Suprapubic skin (tissue), 4 donors: Measurements from ENCODE around the gene MCF2L2.

ENCODE experiments used
- CTCF ChIP-seq, 2 donors: fragments of 200-600 bp in 1 of 2; fragments of 450-650 bp in 1 of 2; sonication (generic) in 1 of 2; IDR thresholded peaks; one replicate each; pipeline ENCODE4 v1.5.1; 2016 to 2019; ENCODE audit warnings: antibody characterized with exemption in 2 of 2, mild to moderate bottlenecking in 1 of 2, moderate library complexity in 1 of 2
- EP300 ChIP-seq: sonication (generic); formaldehyde crosslinking; IDR thresholded peaks from one replicate; pipeline ENCODE4 v1.6.1; 2017; ENCODE audit warnings: antibody characterized with exemption
- POLR2A ChIP-seq, 2 donors: fragments of 450-650 bp; IDR thresholded peaks; one replicate each; pipeline ENCODE4 v1.6.1; 2017; ENCODE audit warnings: antibody characterized with exemption in 2 of 2, mild to moderate bottlenecking in 2 of 2, moderate library complexity in 2 of 2
- POLR2AphosphoS5 ChIP-seq, 3 donors: sonication (generic); formaldehyde crosslinking; IDR thresholded peaks; one replicate each; pipeline ENCODE4 v1.6.1; 2017; ENCODE audit warnings: antibody characterized with exemption in 3 of 3

- TF ChIP-seq POLR2AphosphoS5 (IDR thresholded peaks at IDR 0.05) (no peak), CTCF (IDR thresholded peaks at IDR 0.05) (no peak), EP300 (no peak), POLR2A (IDR thresholded peaks at IDR 0.05) (no peak)
These were observed 6.1 kb upstream of the MCF2L2 start for GRCh38 chr3:183434503-183434902.
